GM12892 (cell line): Measurements from ENCODE around the gene C9orf153.
"Not testable (repeated sequence)": the region's sequence is repeated elsewhere in the genome, so short reads cannot be mapped to it uniquely, and the experiment has no call there.

ENCODE experiments used
- DNase-seq: peaks from one replicate; pipeline ENCODE4 v3.0.0; 2011; ENCODE audit not compliant: insufficient read length
- FAIRE-seq: peaks from 2 replicates; lab custom pipeline; 2011; peaks lifted over from hg19 to GRCh38; lab: Jason Lieb, UNC
- POLR2A ChIP-seq: IDR thresholded peaks from 2 replicates; pipeline ENCODE4 v1.6.1; 2011; ENCODE audit warnings: low read depth, low read length, control low read depth
- POLR2AphosphoS5 ChIP-seq: IDR thresholded peaks from 2 replicates; pipeline ENCODE4 v1.6.1; 2011; ENCODE audit warnings: low read depth, low read length, control low read depth
- TAF1 ChIP-seq: IDR thresholded peaks from 2 replicates; pipeline ENCODE4 v1.6.1; 2011; ENCODE audit warnings: low read depth, mild to moderate bottlenecking, control low read depth, low read length, borderline replicate concordance

The C9orf153 gene

GRCh38 chr9:86219606-86220005 is 39.9 kb downstream of the C9orf153 start:
- TF ChIP-seq POLR2A (no peak), POLR2AphosphoS5 (no peak)
- FAIRE-seq (no peak), DNase-seq (no peak)

- DNase-seq, result no peak
- TF ChIP-seq TAF1, result no peak
- TF ChIP-seq POLR2AphosphoS5, result no peak
- TF ChIP-seq POLR2A, result no peak
- no peak for FAIRE-seq
Measured at GRCh38 chr9:86217076-86217755, 42.2 kb downstream of the C9orf153 start.

DNA sequence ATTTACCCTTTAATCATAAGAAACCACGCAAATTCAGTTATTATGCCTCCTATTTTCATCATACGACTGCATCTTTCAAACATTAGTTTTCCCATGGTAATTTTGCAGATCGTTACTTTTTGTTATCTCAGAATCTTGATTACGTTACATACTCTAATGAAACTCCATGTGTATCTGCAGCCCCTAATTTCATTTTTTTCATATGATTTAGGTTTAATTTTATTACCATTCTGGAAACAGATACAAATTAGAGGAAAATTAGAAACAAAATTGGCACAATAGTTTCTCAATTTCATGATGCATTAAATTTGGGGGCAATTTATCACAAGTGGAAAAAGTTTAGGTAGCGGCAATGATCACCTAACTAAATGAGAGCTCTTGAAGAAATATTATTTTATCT is 52.3 kb downstream of the C9orf153 start:
- FAIRE-seq (no peak), DNase-seq (no peak)
- no peak for TF ChIP-seq TAF1
- TF ChIP-seq POLR2A, result no peak
- no peak for TF ChIP-seq POLR2AphosphoS5

- FAIRE-seq (no peak), DNase-seq (peak; percentile 20)
- TF ChIP-seq POLR2AphosphoS5, result no peak
- no peak for TF ChIP-seq TAF1
- TF ChIP-seq POLR2A, result no peak
Measured at GRCh38 chr9:86202338-86202882, 57.0 kb downstream of the C9orf153 start.

DNA sequence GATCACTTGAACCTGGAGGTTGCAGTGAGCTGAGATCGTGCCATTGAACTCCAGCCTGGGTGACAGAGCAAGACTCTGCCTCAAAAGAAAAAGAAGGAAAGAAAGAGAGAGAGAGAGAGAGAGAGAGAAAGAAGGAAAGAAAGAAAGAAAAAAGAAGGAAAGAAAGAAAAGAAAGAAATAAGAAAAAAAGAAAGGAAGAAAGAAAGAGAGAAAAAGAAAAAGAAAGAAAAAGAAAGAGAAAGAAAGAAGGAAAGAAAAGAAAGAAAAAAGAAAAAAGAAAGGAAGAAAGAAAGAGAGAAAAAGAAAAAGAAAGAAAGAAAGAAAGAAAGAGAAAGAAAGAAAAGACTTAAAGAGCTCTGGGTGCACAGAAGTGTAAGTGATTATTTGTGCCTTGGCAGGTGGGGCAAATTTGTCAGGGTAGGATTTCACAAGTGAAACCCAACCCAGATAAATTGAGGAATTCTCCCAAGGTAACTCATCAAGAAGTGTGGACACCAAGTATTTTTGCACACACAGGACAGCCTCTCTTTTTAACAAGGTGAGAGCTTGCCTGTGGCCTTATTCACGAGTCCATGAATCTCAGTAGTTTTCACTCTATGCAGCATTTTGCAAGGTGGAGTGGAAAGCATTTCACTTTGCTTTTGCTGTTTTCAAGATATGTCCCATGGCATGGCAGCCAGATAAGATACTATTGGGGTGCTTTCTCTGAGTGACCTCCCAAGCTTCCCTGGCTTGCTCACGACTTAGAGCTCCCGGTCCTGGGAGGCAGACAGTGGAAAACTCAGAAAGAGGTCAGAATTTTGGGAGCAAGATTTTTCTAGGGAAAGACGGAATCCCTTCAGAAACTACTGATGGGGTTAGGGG is 57.8 kb downstream of the C9orf153 start:
- no peak for TF ChIP-seq POLR2AphosphoS5
- no peak for FAIRE-seq
- no peak for DNase-seq

DNA sequence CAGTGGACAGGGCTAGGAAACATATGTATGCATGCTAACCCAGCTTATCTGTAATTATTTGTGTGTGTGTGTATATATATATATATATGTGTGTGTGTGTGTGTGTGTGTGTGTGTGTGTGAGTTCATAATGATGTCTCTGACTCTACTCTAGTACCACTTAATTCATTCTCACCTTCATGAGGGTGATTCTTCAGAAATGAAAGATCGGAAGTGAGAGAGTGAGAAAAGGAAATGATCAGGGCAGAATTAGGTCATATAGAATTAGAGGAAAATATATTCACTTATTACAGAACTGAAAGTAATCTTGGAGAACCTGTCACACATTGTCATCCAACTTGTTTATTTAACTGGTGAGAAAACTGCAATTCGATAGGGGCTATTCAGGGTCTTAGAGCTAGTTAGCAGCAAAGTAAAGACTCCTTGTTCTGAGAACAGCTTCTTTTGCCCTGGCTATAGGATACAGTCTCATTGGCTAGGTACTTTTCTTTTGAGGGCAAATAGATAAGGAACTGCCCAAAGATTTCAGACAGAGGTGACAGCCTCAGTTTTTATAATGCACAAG is 58.8 kb downstream of the C9orf153 start:
- FAIRE-seq, result no peak
- DNase-seq, result no peak
- TF ChIP-seq POLR2A (no peak), POLR2AphosphoS5 (no peak), TAF1 (no peak)

GRCh38 chr9:86193088-86193487 is 66.4 kb downstream of the C9orf153 start:
- FAIRE-seq (no peak), DNase-seq (no peak)
- no peak for TF ChIP-seq POLR2A
- TF ChIP-seq POLR2AphosphoS5, result no peak
- TF ChIP-seq TAF1, result no peak

- not testable (repeated sequence) for DNase-seq, FAIRE-seq
Measured at GRCh38 chr9:86190700-86191099, 68.8 kb downstream of the C9orf153 start.

GRCh38 chr9:86187121-86187520 is 72.3 kb downstream of the C9orf153 start:
- no peak for FAIRE-seq
- no peak for TF ChIP-seq TAF1
- DNase-seq, result no peak

DNA sequence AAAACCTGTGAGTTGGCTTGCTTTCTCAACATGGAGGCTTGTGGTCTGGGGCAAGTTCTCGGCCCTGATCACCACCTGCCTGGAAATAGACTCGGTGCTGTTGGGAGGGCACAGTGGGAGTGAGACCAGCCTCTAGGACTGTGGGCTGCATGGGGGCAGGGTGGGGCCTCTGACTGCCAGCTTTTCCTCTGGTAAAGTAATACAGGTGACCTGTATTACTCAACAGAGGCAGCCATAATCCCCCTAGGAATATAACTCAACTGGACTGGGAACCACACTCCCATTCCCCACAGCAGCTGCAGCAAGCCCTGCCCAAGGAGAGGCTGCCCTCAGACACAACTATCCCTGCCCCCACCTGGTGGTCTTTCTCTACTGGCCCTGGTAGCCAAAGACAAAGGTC is 72.8 kb downstream of the C9orf153 start:
- TF ChIP-seq TAF1 (no peak), POLR2A (no peak), POLR2AphosphoS5 (no peak)
- FAIRE-seq (no peak), DNase-seq (no peak)

GRCh38 chr9:86185872-86186271 is 73.6 kb downstream of the C9orf153 start:
- no peak for TF ChIP-seq POLR2A
- no peak for TF ChIP-seq TAF1
- no peak for TF ChIP-seq POLR2AphosphoS5
- no peak for DNase-seq
- FAIRE-seq, result no peak

GRCh38 chr9:86184138-86184524 is 75.3 kb downstream of the C9orf153 start:
- FAIRE-seq (no peak), DNase-seq (no peak)
- TF ChIP-seq POLR2AphosphoS5, result no peak
- no peak for TF ChIP-seq POLR2A
- no peak for TF ChIP-seq TAF1
